ENCODE measurements around the gene TNFSF8.

Gene TNFSF8

DNA sequence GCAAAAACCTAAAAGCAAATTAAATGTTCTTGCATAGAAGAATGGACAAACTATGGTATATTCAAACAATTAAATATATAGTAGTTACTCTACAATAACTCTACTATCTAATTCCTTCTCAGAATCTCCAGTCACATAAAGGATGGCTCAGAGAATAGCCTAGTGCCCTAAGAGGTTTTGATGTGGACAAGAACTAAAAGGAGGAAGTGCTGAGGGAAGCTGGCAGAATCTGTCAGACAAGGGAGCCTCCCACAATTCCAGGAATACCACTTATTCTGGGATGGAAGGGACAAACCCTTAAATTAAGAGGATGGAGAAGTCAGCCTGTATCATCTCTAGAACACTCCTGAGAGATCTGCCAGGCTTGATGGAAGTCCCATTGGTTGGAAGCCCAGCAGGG is 30.4 kb downstream of the TNFSF8 start:
- TF ChIP-seq, protein P1, sequence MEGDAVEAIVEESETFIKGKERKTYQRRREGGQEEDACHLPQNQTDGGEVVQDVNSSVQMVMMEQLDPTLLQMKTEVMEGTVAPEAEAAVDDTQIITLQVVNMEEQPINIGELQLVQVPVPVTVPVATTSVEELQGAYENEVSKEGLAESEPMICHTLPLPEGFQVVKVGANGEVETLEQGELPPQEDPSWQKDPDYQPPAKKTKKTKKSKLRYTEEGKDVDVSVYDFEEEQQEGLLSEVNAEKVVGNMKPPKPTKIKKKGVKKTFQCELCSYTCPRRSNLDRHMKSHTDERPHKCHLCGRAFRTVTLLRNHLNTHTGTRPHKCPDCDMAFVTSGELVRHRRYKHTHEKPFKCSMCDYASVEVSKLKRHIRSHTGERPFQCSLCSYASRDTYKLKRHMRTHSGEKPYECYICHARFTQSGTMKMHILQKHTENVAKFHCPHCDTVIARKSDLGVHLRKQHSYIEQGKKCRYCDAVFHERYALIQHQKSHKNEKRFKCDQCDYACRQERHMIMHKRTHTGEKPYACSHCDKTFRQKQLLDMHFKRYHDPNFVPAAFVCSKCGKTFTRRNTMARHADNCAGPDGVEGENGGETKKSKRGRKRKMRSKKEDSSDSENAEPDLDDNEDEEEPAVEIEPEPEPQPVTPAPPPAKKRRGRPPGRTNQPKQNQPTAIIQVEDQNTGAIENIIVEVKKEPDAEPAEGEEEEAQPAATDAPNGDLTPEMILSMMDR (IDR thresholded peaks at IDR 0.05; ENCODE audit: insufficient read depth, missing control alignments), result no peak
- no peak for DNase-seq (ENCODE audit: insufficient read length, low spot score)
- FAIRE-seq, result no peak

DNA sequence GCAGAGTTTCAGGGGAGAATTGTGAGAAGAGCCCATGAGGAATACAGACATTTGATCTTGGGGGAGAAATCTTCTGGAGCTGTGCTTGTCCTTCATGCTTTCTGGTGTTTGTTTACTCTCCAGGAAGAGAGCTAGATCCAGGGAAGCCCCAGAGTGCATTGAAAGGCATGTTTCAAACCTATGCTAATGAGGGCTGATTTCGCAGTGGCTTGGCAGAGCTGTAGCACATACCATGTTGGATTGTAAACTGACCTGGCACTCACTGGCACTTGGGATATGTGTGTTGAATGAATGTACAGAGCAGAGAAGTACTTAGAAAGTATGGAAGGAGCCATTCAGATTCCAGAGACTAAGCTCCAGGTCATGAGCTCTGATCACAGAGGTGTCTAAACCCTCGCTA is 30.9 kb downstream of the TNFSF8 start:
- FAIRE-seq (no peak), DNase-seq (ENCODE audit: insufficient read length, low spot score) (no peak)
- TF ChIP-seq, protein P1 (IDR thresholded peaks at IDR 0.05; ENCODE audit: insufficient read depth, missing control alignments), result no peak

DNA sequence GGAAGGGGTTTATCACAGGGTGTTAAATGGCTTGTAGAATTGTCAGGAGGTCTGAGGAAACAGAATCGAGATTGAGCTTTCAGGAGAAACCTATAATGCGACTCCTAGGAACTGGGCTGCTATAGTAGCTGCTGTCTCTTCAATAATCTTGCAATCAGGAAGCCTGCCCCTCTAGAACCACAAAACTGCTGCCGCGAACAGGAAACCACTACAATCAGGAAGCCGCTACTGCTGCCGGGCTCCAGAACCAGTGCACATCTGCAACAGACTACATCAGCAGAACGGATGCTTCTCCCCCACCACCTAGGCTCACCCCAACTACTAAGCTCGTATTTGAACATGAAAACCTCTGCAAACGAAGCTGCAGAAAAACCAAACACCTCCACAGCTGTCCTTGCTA is 31.6 kb downstream of the TNFSF8 start:
- FAIRE-seq, result no peak

DNA sequence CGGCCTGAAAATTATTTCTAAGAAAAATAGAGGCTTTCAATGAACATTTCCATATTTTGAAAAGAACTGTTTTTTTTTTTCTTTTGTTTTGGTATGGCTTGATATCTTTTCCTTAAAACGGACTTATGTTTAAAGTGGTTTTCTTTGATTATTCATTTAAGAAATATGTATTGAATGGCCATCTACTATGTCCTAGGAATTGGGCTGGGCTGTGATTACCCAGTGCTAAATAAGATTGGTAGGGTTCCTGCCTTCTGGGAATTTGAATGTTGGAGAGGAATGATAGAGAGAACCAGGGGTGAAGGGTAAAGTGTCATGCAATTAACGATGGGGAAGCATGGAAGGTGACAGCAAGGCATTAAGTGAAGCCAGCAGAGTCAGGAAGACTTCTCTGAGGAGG is 33.2 kb downstream of the TNFSF8 start:
- TF ChIP-seq, protein P1 (IDR thresholded peaks at IDR 0.05; ENCODE audit: insufficient read depth, missing control alignments), result no peak
- DNase-seq (ENCODE audit: insufficient read length, low spot score) (no peak), FAIRE-seq (no peak)

More for the DNA sequence above, 31.6 kb downstream of the TNFSF8 start:
- TF ChIP-seq, protein P1 (IDR thresholded peaks at IDR 0.05; ENCODE audit: insufficient read depth, missing control alignments), result no peak
- no peak for DNase-seq (ENCODE audit: insufficient read length, low spot score)

DNA sequence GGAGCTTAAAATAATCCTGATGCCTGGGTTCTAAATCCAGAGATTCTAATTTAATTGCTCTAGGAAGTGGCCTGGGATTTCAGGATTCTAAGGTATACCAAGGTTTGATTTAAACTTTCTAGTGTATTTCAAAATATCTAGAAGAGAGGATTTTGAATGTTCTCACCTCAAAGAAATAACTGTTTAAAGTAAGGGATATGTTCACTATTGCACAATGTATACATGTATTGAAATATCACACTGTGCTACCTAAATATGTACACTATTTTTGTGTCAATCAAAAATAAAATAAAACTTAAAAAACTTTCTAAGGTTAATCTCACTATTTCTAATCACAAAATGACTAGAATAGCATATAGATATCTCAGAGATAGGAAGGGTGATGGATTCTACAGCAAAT is 34.0 kb downstream of the TNFSF8 start:
- TF ChIP-seq, protein P1 (IDR thresholded peaks at IDR 0.05; ENCODE audit: insufficient read depth, missing control alignments), result no peak
- no peak for FAIRE-seq
- DNase-seq (ENCODE audit: insufficient read length, low spot score), result no peak

DNA sequence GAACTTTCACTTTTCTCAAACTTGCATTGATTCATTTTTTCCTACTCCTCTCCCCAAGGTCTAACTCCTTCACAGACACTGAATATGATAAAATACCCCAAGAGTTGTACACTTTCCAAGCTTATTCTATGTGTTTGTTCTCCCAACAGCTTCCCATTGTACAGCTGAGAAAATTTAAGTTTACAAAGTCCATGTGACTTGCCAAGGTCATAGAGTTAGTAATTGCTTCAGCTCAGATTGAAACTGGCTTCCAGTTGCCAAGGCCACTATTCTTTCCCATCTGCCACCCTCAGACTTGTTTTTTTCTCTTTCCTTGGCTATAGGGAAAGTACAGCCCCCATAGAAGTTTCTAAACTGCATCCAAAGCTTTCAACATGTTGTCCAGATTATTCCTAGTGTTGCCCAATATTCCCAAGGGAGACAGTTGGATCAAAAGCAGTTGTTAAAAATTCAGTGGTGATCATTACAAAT is 34.8 kb downstream of the TNFSF8 start:
- no peak for DNase-seq (ENCODE audit: insufficient read length, low spot score)
- no peak for FAIRE-seq

More for the DNA sequence above, 34.8 kb downstream of the TNFSF8 start:
- TF ChIP-seq, protein P1 (IDR thresholded peaks at IDR 0.05; ENCODE audit: insufficient read depth, missing control alignments), result no peak
